Stimulated activated CD8-positive, alpha-beta memory T cell treated with anti-CD3 and anti-CD28 coated beads, Interleukin-4, amount 100 ng/mL, for 48 hours (primary cell): ENCODE results near the gene HSPA6.
"Not testable (repeated sequence)": the region's sequence is repeated elsewhere in the genome, so short reads cannot be mapped to it uniquely, and the experiment has no call there.

ENCODE experiments used
- DNase-seq: peaks from one replicate; pipeline ENCODE4 v3.0.0-alpha.2; 2020

The HSPA6 gene

DNA sequence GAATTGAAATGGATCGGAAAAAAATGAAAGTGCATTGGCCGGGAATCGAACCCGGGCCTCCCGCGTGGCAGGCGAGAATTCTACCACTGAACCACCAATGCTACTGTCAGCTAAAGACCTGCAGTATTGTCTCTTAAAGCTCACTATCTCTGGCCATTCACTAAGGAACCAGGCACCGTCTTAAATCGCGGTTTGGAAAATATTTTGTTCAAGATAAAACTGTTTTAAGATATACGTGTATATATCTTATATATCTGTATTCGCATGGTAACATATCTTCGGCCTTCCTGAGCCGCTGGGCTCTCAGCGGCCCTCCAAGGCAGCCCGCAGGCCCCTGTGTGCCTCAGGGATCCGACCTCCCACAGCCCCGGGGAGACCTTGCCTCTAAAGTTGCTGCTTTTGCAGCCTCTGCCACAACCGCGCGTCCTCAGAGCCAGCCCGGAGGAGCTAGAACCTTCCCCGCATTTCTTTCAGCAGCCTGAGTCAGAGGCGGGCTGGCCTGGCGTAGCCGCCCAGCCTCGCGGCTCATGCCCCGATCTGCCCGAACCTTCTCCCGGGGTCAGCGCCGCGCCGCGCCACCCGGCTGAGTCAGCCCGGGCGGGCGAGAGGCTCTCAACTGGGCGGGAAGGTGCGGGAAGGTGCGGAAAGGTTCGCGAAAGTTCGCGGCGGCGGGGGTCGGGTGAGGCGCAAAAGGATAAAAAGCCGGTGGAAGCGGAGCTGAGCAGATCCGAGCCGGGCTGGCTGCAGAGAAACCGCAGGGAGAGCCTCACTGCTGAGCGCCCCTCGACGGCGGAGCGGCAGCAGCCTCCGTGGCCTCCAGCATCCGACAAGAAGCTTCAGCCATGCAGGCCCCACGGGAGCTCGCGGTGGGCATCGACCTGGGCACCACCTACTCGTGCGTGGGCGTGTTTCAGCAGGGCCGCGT is at the start of gene HSPA6:
Gene HSPA6, plus strand, starts transcription at position 724 of the 925 bp plus-strand sequence. Its CDS starts 119 bp downstream, at position 843.
- DNase-seq, result peak; percentile 91

DNA sequence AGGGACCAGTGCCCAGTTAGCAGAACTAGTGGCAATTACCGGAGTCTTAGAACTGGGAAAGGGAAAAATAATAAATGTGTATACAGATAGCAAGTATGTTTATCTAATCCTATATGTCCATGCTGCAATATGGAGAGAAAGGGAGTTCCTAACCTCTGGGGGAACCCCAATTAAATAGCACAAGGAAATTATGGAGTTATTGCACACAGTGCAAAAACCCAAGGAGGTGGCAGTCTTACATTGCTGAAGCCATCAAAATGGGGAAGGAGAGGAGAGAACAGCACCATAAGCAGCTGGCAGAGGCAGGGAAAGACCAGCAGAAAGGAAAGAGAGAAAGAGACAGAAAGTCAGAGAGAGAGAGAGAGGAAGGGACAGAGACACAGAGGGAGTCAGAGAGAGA is 46.6 kb upstream of the HSPA6 start:
- DNase-seq, result not testable (repeated sequence)

DNA sequence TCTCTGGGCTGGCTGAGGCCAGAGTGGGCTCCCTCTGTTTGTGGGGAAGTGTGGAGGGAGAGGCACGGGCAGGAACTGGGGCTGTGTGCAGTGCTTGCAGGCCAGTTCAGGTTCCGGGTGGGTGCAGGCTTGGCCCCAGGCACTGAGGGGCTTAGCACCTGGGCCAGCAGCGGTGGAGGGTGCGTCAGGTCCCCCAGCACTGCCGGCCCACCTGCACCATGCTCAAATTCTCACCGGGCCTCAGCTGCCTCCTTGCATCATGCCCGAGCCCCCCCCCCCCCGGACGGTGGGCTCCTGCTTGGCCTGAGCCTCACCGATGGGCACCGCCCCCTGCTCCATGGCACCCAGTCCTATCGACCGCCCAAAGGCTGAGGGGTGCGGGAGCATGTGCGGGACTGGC is 45.4 kb upstream of the HSPA6 start:
- no peak for DNase-seq

DNA sequence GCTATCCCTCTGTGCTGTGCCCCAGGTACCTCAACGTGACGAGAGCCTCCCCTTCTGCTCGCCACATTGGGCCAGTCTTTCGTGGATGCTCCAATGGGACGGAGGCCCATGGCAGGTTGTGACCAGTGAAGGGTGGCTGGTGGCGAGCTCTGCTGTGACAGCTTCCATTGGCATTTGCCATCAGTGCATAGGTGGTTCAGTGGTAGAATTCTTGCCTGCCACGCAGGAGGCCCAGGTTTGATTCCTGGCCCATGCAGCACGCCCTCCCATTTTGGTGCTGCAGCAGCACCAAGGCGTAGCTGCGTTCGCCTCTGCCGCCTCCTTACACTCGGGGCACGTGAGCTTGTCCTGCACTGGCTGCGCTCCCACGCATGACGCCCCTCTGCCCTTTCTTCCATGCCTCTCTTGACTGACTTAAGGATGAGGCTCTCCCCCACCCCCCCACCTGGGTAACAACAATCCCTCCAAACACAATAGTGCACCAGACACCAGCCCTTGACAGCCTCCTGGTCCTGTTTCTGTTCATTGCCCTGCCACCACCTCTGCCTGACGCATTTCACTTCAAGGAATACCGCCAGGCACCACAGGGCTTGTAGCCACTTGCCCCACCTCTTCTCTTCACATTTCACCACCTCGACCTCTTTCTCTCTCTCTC is 43.8 kb upstream of the HSPA6 start:
- DNase-seq, result no peak

DNA sequence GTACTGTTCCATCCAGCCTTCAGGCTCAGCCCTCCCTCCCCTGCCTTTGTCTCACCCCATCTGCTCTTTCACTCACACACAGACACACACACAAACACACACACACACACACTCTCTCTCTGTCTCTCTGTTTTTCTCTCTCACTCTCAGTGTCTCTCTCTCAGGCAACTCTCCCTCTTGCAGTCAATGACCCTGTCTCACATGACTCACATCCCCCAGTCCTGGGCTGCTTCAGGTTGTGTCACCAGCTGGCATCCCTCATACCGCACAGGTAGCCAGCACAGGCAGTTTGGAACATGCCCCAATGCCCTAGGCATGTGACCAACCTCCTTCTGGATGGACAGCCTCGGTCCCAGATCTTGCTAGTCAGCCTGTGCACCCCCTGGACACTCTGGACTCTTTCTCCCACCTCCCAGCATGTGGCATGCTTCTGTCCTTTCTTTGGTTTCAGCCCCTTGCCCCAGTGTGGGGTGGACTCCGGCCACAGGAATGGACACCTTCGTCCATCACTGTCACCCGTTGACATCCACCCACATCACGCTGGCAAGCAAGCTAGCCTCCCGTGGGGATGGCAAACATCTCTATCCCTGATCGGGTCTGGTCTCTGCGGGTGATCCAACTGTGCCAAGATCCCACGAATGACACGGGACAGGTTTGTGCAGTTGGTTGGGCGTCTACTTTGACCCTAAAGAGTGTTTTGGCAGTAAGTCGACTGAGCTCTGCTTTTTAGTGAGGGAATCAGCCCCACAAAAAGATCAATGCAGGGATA is 42.5 kb upstream of the HSPA6 start:
- DNase-seq, result no peak

DNA sequence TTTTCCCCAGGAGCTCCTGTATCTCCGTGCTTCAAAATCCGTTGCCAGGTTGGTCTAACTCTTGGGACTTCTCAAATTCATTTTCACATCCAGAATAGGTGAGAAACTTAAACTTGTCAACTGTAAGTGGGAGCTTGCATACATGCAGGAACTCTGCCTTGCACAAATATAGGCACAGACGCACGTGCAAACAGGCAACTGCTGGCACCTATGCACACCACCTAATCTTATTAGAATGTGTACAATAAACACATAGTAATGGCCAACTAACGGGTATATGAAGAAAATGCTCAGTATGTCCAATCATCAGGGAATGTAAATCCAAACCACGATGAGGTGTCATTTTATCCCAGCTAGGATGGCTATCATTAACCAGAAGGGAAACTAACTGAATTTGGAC is 41.7 kb upstream of the HSPA6 start:
- no peak for DNase-seq

DNA sequence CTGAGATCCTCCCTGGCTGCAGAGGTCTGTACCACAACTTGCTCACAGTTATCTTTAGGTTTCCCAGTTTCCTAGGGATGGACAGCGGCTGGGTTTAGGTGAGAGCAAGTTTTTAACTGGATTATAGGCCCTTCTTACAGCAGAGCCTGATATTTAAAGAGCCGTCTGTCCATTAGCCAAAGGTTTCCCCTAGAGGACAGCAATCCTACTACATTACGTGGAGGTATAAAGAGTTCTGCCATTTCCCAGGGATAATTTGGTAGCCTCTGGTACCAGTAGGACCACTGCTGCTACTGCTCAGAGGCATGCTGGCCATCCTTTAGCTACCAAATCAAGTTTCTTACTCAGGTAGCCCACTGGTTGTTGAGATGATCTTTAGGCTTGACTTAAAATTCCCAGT is 41.0 kb upstream of the HSPA6 start:
- DNase-seq, result no peak

DNA sequence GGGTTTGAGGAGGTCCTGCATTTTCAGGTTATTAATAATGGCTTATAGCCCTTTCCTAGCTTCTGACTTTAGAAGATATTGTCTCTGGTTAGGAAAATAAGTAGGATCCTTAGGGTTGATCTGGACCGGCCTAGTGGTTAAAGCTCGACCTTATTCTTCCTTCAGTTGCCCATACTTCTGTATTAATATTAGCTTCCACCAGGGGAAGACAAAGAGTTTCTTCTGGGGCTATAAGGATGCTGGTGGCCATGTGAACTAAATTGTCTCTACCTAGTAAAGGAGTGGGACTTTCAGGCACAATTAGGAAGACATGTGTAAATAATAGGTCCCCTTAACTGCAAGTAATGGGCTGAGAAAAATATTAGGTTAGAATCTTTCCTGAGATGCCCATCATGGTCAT is 39.7 kb upstream of the HSPA6 start:
- DNase-seq, result no peak

DNA sequence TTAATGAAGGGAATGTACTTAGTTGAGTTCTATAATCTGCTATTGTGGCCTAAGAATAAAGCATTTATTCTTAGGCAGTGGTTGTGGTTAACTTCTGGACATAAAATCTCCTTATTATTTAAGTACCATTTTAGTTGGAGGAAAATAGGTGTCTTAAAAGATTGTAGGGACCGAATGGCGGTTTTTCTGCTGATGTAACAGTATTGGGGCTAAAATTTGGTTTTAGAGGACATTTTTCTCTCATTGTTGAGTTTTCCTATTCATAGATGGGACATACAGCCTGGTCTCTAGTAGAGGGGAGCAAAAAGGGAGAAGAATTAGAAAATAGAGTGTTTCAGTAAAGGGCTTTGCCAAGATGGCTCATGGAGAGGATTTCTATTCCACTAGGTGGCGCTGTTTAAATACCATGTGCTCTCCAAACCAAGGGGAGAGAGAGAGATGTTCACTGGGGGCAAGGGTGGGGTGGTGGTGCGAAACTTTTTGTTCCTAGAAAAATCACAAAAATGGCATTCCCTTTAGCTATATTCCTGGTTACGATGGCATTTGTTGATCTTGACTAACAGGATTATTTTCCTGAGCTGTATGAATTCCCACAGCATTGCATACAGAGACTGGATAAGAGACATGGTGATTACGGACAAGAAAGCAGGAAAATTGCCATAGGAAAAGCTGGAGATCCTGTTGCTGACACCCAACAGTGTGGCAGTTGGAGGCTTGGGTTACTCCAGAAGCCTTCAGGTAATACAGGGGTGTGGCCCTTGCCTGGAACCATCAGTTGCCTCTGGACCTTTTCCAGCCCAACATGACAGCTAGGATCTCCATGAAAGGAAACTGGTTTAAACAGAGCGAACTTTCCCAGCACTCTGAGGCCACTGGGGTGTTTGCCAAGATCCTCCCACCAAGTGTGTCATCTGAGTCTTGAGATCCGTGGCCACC is 37.3 kb upstream of the HSPA6 start:
- peak; percentile 40 for DNase-seq

DNA sequence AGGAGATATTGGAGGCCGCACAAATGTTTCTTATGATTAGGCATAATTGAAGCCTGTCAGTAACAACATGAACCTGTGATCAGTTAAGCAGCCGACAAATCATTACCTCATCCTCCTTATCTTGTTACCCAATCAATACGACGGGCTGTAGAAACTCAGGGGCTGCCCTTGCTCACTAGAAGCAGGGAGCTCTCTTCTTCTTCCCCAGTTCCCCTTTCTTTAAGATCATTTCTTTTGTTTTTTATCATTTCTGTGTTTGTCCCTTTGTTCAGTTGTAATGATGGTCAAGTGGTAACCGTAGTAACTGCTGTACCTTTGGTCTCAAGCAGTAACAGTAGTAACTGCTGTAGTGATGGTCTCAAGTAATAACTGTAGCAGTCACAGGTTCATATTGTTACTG is 32.9 kb upstream of the HSPA6 start:
- no peak for DNase-seq

DNA sequence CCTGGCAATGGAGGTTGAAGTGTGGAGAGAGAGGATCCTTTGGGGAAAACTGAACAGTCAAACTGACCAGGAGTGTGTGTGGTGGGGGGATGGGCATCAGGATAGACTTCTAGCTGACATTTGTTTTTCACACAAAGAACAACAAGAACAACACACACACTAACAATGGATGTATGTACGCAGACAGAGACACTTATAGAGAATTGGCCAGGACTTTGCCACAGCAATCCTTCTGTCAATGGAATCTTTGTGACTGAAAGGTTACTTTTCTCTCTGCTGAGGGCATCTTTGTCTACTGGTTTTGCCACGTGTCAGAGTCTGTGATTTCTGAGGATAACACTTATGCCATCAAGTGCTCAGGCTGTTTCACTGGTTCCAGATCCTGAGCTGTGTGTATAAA is 31.5 kb upstream of the HSPA6 start:
- DNase-seq, result no peak

DNA sequence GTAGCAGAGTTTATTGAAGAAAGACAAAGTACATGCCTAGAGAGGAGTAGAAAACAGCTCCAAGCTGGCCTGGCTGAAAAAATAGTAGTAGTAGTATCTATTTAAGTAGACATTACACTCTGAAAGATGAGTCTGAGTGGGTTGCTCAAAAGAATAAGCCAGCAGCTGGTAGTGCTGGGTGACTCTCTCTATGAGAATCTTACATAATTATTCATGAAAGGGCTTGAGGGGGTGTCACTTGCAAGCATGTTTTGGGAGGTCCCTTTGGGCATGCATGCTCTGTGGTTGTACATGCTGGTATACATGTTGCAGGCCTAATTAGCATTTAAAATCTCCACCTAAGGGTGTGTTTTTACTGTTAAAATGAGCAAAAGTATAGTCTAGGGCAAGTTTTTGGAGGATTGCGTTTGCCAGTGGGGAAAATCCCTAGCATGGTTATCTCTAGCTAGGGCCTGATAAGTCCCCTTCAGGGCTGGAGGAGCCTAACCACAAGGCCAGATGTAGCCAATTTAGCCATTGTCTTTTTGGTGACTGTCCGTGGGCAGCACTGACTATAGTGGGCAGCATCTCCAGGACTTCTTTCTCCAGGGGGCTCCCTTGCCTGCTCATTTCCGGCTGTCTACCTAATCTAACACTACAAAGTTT is 30.1 kb upstream of the HSPA6 start:
- DNase-seq, result no peak

DNA sequence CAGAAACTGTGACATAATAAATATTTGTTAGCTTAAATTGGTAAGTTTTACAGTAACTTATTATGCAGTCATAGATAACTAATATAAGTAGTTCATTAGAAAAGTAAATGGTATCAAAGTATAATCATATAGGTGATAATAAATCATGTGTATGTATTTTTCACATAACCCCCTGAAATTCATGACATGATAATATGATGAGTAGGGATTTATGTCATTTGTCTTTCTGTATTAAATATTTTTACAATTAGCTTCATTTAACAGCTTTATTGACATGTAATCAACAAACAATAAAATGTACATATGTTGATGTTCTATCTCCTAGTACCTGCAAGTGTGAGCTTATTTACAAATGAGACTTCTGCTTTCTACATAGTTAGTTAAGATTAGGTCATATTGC is 28.9 kb upstream of the HSPA6 start:
- DNase-seq, result no peak

DNA sequence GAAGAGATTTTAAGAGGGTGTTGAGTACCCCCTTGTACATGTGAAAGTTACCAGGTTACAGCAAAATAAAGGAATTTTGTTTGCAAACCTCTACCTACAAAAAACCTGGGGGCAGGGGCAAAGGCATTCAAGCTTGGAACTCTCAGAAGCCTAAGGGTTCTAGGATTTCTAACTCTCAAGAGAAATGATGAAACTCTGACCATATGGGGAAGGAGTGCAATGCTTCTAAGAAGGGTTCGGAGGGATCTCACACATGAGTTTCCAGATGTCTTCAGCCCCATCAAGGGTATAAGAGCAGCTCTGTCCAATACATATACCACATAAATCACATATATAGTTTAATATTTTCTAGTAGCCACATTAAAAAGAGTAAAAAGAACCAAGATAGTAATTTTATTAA is 26.4 kb upstream of the HSPA6 start:
- no peak for DNase-seq

DNA sequence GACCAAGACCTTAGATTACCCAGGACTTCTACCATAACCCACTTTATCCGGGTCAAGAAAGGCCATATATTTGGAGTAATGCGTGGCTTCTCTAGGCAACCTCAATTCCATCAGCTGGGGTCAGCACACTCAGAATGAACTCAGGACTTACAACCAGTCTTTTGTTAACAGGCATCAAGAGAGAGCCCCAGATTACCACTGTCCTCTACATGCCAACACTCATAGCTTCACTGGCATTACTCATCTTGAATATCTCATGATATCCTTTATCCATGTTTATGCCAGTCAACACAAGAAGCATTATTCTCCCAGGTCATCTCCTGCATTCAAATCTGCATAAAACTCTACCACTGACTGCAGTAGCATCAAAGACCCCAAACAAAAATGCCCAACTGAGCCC is 25.7 kb upstream of the HSPA6 start:
- DNase-seq, result no peak

DNA sequence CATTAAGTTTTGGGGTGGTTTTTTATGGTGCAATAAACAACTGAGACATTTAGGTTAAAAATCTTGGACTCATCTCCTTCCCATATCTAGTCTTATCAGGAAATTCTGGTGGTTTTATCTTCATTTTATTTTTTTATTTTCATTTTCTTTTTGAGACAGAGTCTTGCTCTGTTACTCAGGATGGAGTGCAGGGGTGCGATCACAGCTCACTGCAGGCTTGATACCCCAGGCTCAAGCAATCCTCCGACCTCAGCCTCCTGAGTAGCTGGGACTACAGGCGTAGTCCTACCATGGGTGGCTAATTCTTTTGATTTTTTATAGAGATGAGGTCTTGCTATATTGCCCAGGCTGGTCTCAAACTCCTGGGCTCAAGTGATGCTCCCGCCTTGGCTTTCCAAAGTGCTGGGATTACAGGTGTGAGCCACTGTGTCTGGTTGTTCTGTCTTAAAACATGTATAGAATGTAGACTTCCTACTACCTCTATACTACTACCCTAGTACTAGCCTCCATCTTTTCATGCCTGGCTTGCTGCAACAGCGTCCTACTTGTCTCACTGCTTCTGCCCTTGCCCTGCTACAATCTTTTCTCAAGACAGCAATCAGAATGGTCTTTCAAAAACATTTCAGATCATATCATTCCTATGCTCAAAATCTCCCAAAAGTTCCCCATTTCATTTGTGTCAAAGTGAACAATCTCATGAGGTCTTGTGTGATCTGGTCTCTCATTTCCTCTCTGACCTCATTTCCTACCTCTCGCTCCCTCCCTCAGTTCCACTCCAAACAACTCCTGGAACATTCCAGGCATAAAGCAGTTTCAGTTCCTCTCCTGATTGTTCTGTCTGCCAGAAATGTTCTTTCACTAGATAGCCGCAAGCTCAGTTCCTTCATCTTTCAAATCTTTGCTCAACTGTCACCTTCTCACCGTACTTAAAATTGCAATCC is 25.0 kb upstream of the HSPA6 start:
- DNase-seq, result no peak

DNA sequence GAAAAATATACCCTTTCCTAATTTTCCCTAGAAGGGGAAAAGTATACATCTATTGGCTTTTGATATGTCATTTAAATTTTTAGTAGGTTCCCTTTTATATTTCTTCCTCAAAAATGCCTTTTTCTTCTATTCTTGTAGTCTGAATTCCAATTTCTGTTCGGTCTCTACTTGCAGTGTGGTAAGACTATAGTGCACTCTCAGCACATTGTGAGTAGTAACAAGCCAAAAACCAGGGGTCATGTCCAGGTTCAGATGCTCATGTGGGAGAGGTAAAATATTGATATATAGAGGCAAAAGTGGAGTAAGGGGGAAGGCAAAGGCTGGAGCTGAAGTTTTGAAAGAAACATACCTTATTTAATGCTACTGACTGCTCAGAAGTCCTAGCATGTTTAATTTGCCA is 23.1 kb upstream of the HSPA6 start:
- DNase-seq, result no peak

DNA sequence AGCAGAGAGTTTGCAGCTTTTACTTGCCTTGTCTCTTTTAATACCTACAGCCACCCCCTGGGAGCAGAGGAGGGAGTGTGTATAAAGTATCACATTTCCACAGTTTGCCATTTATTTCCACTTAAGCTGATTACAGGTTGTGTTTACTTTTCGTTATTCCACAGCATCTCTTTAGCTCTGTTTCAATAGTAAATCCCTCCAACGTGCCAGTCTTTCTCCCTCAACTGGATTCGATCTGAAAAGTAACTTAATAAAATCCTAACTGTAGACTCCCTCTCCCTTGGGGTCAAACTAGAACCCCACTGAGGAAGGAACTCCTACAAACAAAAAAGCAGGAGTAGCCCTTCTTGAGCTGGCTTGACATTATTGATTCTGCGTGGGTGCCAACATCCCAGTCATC is 22.2 kb upstream of the HSPA6 start:
- no peak for DNase-seq

DNA sequence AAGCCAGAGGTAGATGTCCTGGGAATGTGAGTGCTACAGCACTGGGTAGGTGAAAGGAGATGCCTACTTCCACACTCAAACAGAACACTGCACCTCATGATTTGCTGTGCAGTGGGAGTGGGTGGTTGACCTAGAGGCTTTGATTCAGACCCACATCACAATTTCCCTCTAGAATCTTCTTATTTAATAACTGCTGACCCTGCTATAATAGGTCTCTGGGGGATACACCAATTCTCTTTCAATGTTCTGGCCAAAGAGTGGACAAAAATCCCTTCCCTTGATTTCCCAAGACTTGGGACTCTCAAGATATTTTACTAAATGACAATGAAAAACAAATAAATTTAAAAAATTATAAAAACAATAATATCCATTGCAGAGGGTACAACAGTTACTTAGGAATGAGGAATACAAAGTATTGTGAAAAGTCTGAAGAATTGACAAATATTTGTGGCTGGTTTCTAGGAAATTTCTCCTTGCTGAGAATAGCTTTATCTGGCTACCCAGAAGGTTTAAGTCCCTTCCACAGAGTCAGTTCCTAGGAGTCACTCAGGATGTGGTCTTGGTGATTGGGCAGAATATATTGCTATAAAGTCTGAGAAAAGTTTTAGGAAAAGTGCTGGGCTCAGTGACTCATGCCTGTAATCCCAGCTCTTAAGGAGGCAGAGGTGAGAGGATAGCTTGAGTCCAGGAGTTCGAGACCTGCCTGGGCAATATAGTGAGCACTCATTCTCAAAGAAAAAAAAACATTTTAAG is 21.5 kb upstream of the HSPA6 start:
- no peak for DNase-seq

DNA sequence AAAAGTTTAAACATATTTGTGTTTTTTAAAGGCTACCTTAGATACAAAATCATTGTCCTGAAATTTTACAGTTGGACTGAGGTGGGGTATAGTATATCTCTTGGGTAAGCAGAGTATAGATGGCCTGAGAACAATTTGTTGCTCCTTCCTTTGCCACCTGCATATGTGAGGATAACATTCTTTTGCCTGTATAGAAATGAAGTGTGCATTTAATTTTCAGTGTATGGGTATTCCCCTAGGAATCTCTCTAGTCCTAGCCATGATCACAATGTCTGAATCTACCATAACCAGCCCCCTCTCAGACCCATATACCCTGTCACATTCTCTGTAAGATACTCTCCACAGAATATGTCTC is 21.0 kb upstream of the HSPA6 start:
- no peak for DNase-seq
